ENCODE results near the gene SENP8.
A peak's percentile ranks its signal among the peaks of the same experiment; 100 is the strongest.

Gene SENP8

GRCh38 chr15:72116731-72117485 lies 1.3 kb upstream of the SENP8 start:
- no peak for FAIRE-seq

DNA sequence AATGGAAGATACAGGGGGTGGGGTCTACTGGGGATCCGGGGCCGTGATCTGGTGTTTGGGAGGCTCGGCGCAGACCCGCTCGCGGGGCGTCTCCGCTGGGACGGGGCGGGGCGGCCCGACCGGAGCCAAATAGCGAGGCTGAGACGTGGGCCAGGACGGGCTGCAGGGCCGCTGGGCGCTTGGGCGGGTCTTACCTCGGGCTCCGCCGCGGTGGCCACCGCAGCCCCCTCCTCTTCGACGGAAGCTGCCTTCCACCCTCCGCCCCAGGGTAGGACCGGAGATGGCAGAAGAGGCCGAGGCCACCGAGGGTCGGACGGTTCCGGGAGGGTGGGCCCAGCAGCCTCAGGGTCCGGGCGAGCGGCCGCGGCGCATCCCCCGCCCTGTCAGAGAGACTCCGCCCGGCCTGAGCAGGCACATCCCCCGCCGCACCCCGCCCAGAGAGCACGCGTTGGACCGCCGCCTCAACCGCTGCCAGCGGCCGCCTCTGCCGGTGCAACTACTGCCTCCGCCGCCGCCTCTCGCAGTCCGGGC lies 652 bp upstream of the SENP8 start:
- FAIRE-seq: no peak

DNA sequence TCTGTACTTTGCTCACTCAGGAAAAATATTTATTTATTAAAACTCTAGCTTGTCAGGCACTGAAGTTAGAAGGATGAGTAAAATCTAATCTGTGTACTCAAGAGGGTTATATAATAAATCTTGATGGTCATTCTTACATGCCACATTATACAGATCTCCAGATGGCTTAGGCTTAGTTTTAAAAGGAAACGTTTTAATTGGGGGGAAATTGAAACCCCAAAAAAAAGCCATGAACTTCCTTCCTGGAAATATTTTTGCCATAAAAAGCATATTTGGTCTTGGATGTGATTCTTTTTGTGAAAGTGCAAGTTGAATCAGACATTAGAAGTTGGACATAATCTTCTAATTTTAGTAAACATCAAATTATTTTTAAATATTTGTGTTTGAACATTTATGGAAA lies 6.0 kb downstream of the SENP8 start:
- no peak for FAIRE-seq

DNA sequence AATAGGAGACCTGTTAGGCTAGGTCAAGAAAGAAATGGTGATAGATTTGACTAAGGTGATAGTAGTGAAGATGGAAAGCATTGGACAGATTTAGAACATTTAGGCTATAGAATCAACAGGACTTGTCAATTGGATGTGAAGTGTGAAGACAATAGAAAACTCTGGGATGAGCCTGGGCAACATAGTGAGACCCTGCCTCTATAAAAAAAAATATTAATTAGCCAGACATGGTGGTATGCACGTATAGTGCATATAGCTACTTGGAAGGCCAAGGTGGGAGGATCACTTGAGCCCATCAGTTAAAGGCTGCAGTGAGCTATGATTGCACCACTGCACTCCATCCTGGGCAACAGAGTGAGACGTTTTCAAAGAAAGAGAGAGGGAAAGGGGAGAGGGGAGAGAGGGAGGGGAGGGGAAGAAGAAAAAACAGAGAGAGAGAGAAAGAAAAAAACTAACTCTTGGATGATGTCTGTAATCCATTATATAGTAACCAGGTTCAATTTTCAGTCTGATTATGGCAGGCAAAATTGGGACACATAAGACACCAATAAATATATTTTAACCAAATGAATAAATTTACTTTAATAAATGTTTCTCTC lies 9.6 kb downstream of the SENP8 start:
- FAIRE-seq: no peak

GRCh38 chr15:72128359-72128758 lies 10.2 kb downstream of the SENP8 start:
- FAIRE-seq: no peak

DNA sequence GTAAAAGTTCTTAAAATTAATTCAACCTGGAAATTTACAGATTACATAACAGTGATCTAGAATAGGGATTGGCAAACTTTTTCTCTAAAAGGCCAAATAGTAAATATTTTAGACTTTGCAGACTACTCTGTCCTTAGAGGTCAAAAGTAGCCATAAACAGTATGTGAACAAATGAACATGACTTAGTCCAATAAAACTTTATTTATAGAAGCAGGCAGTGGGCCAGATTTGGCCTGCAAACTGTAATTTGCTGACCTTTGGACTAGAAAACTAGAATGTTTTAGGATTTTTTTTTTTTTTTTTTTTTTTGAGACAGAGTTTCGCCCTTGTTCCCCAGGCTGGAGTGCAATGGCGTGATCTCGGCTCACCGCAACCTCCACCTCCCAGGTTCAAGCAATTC lies 12.1 kb downstream of the SENP8 start:
- no peak for FAIRE-seq

DNA sequence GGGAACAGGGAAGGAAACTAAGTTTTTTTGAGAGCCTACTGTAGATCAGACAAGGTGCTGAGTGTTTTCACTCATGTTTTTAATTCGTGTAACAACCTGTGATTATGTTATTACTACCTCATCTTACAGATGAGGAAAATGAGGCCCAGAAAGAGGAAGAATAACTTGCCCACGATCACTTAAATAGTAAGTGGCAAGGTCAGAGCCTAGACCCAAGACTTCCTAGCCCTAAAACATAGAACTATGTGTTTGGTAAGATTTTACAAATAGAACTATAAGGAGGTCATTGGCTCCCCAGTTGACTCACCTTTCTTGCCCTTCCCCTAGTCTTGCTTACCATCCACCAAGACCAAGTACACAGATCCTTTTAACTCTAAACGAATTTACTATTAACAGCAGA lies 13.7 kb downstream of the SENP8 start:
- no peak for FAIRE-seq

GRCh38 chr15:72133211-72133610 lies 15.0 kb downstream of the SENP8 start:
- no peak for FAIRE-seq

- no peak for FAIRE-seq
Observed at GRCh38 chr15:72135719-72136118, 17.5 kb downstream of the SENP8 start.

GRCh38 chr15:72136170-72137051 lies 18.2 kb downstream of the SENP8 start:
- FAIRE-seq: no peak

- FAIRE-seq: no peak
Observed at GRCh38 chr15:72139667-72140066, 21.5 kb downstream of the SENP8 start.

GRCh38 chr15:72140088-72140487 lies 21.9 kb downstream of the SENP8 start:
- no peak for FAIRE-seq

DNA sequence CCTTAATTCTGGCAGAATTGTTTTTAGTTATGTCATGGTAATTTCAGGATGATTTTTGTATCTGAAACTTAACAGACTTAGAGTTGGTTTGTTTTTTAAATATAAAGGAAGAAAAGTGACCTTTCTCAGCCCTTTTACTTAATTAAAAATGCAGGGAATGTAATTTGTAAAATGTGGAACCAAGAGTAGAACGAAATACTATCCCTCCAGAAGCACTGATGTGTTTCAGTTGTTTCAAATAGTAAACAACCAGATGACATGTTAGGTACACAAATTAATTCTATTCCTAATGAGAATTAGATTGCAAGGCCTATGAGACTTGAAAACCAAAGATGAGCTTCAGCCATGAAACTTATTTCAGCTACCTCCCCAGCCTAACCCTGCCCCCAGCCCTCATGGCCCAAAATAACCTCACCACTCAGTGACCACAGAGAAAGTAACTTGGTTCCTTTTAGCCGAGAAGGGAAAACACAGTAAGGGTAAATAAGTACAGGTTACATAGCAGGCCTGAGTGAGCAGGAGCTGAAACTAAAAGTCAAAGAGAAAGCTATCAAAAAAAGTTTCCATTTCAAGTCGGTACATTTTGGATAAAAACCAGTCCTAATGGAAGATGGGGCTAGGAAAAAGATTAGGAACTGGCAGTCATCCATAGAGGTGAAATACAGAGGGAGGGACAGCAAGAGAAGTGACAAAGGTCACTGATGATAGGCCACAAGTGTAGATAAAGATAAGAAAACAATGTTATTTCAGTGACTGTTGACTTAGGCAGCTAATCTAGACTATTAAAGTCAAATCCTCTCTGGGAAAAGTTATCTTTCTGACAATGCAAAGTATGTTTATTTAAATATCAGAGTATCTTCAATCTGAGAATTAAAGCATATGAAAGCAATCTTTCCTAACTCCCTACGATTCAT lies 23.2 kb downstream of the SENP8 start:
- FAIRE-seq: no peak

- FAIRE-seq: no peak
Observed at GRCh38 chr15:72146221-72146620, 28.0 kb downstream of the SENP8 start.

DNA sequence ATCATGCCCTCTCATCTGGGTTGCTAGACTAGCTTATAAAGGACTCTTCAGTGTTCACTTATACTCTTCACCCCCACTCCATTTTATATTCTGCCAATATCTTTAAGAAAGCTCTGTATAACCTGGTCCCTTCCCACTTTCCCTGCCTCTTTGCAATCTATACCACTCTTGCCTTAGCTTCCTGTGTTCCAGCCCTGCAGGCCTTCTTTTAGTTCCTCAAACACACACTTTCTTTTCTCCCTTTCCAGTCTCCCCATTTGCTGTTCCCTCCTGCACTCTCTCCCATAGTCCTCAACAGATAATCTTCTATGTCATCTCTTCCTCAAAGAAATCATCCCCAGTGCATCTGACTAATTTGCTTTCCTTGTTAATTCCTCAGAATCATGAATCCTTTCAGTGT lies 28.7 kb downstream of the SENP8 start:
- FAIRE-seq: no peak

DNA sequence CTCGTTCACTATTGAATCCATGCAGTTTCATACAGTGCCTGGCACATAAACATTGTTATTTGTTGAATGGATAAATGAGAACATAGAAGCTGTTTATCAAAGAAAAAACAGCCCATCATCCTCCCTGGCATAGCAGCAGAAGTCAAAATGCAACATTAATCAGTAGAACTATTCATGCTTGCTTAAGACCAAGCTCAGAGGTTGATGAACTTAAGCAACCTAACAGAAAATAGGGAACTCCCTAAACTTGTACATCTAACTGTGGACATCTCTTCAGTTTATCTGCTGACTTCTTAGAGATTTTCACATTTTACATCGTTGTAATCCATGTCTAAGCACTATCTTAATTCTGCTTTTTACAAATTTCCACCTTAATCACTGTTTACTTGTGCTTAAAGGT lies 29.2 kb downstream of the SENP8 start:
- FAIRE-seq: no peak

- FAIRE-seq: no peak
Observed at GRCh38 chr15:72153269-72154000, 35.2 kb downstream of the SENP8 start.

DNA sequence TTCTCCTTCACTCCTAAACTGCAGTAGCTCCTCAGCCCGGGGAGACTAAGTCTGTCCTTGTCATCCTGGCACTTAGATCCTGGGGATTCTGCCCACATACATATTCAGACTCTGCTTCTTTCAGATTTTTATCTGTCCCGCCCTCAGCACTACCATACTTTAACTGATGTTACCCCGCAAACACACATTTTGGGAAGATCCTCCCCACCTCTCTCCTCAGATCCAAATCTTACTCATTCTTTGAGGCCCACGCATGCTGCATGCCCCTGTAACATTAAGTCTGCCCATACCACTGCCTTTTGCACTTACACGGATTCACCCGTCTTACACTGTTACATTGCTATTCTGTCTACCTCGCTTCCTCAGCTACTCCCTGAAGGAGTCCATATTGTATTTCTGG lies 36.1 kb downstream of the SENP8 start:
- FAIRE-seq: no peak

- no peak for FAIRE-seq
Observed at GRCh38 chr15:72155003-72155621, 36.9 kb downstream of the SENP8 start.

GRCh38 chr15:72155635-72156616 lies 37.7 kb downstream of the SENP8 start:
- FAIRE-seq: peak; percentile 91
